ENCODE data around the gene NTSR1. TPM values are rescaled to one million over a fixed set of nuclear protein-coding genes. Genes with fewer than 3 reads are reported as not detected.

Gene NTSR1
- total RNA-seq, 2 donors from 2014 or later: 0.74 TPM; not detected in 1

DNA sequence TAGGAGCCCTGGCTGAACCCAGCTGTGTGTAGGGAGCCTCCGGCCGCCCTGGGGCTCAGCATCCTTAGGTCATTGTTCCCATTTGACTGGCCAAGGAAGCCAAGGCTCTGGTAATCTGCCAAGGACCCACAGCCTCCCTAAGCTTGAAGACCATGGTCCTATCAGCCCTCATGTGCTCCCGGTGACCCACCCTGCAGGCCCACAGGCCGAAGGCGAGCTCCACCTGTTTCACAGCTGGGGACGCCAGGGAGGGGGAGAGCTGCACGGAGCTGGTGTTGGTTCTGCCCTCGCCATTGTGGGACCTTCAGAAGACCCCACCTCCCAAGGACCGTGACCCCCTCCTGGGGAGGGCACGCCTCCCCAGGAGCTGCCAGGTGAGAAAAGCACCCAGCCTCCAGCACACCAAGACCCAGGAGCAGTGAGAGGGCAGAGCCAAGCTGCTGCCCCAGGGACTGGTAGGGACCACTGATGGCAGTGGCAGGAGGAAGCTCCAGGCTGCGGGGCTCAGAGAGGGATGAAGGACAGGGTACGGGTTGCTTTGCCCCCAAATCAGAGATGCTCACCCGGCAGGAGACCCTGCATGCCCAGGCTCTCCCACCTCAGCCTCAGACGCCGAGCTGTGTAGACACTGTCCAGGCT, 56.9 kb downstream of the NTSR1 start:
- no peaks in the 10 kb centered on the region for H3K4me1 ChIP-seq (replicated peaks)
- DNase-seq (ENCODE audit: low spot score): no peak
- intact Hi-C loops (cut with DNase I): no loop called here
- peaks cover 6% of the 10 kb centered on the region for H3K27me3 ChIP-seq (replicated peaks; ENCODE audit: insufficient read depth)
- no peaks in the 10 kb centered on the region for H3K9me3 ChIP-seq
- H3K4me3 ChIP-seq: no peak overlapping the region
- TF ChIP-seq POLR2AphosphoS5 (IDR thresholded peaks at IDR 0.05) (no peak), POLR2A (IDR thresholded peaks at IDR 0.05) (no peak)
- TF ChIP-seq, protein P1, sequence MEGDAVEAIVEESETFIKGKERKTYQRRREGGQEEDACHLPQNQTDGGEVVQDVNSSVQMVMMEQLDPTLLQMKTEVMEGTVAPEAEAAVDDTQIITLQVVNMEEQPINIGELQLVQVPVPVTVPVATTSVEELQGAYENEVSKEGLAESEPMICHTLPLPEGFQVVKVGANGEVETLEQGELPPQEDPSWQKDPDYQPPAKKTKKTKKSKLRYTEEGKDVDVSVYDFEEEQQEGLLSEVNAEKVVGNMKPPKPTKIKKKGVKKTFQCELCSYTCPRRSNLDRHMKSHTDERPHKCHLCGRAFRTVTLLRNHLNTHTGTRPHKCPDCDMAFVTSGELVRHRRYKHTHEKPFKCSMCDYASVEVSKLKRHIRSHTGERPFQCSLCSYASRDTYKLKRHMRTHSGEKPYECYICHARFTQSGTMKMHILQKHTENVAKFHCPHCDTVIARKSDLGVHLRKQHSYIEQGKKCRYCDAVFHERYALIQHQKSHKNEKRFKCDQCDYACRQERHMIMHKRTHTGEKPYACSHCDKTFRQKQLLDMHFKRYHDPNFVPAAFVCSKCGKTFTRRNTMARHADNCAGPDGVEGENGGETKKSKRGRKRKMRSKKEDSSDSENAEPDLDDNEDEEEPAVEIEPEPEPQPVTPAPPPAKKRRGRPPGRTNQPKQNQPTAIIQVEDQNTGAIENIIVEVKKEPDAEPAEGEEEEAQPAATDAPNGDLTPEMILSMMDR (IDR thresholded peaks at IDR 0.05): no peak
- 93% methylated on average over 10 of the region's 15 CpGs for WGBS
- no peak overlapping the region for H3K27ac ChIP-seq
- H3K36me3 ChIP-seq: no peaks in the 10 kb centered on the region

GRCh38 chr20:62766071-62766450, 57.4 kb downstream of the NTSR1 start:
- intact Hi-C loops (cut with DNase I): no loop called here

DNA sequence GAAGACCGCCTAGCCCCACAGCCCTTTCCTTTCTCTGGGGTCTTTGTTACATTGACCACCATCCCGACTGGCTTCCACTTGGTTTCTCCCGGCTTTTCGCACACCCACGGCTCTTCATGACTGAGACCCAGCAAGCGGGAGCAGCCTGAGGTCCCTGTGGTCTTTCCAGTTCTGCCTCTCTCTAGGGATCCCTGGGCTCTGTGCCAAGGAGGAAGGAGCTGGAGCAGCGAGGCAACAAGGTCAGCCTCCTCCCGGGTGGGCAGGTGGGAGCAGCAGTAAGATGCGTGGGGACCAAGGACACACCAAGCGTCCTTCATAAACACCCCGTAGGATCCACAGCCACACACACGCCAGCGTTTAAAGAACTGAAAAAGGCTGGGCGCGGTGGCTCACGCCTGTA, 58.1 kb downstream of the NTSR1 start:
- 54% methylated on average over 16 of the region's 16 CpGs for WGBS
- DNase-seq (ENCODE audit: low spot score): peak; percentile 35
- H3K4me3 ChIP-seq: no peak overlapping the region
- intact Hi-C loops (cut with DNase I): no loop called here
- TF ChIP-seq POLR2A (IDR thresholded peaks at IDR 0.05): no peak
- TF ChIP-seq POLR2AphosphoS5 (IDR thresholded peaks at IDR 0.05): no peak
- TF ChIP-seq, protein P1 (IDR thresholded peaks at IDR 0.05): no peak
- no peaks in the 10 kb centered on the region for H3K4me1 ChIP-seq (replicated peaks)
- H3K27me3 ChIP-seq (replicated peaks; ENCODE audit: insufficient read depth): peaks cover 6% of the 10 kb centered on the region
- H3K36me3 ChIP-seq: no peaks in the 10 kb centered on the region
- H3K9me3 ChIP-seq: no peaks in the 10 kb centered on the region
- H3K27ac ChIP-seq: no peak overlapping the region

More at GRCh38 chr20:62766071-62766450, 57.4 kb downstream of the NTSR1 start:
- no peak for TF ChIP-seq POLR2A (IDR thresholded peaks at IDR 0.05)
- TF ChIP-seq, protein P1 (IDR thresholded peaks at IDR 0.05): no peak
- TF ChIP-seq POLR2AphosphoS5 (IDR thresholded peaks at IDR 0.05): no peak
- Histone ChIP-seq H3K27me3 (replicated peaks; ENCODE audit: insufficient read depth) (peaks cover 6% of the 10 kb centered on the region), H3K4me3 (no peak overlapping the region), H3K9me3 (no peaks in the 10 kb centered on the region), H3K36me3 (no peaks in the 10 kb centered on the region), H3K4me1 (replicated peaks) (no peaks in the 10 kb centered on the region), H3K27ac (no peak overlapping the region)
- WGBS: 43% methylated on average over 10 of the region's 10 CpGs
- no peak for DNase-seq (ENCODE audit: low spot score)

DNA sequence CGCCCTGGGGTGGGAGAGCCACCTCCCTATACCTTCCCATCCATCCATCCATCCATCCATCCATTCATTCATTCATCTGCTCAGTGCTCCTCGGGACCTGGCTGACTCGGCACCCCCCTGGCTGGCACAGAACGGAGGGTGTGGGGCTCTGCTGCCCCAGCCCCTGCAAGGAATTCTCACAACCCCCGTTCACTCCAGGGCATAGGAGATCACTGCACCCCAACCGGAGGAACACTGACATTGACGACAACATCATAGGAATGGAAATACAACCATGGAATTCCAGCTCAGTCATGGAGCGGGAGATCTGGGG, 59.6 kb downstream of the NTSR1 start:
- no peak overlapping the region for H3K4me3 ChIP-seq
- no peak overlapping the region for H3K27ac ChIP-seq
- H3K27me3 ChIP-seq (replicated peaks; ENCODE audit: insufficient read depth): peaks cover 6% of the 10 kb centered on the region
- no peaks in the 10 kb centered on the region for H3K9me3 ChIP-seq
- H3K36me3 ChIP-seq: no peaks in the 10 kb centered on the region
- 74% methylated on average over 8 of the region's 8 CpGs for WGBS
- intact Hi-C loops (cut with DNase I): no loop called here
- H3K4me1 ChIP-seq (replicated peaks): no peaks in the 10 kb centered on the region
- DNase-seq (ENCODE audit: low spot score): no peak
- TF ChIP-seq POLR2AphosphoS5 (IDR thresholded peaks at IDR 0.05) (no peak), POLR2A (IDR thresholded peaks at IDR 0.05) (no peak)
- TF ChIP-seq, protein P1 (IDR thresholded peaks at IDR 0.05): no peak

DNA sequence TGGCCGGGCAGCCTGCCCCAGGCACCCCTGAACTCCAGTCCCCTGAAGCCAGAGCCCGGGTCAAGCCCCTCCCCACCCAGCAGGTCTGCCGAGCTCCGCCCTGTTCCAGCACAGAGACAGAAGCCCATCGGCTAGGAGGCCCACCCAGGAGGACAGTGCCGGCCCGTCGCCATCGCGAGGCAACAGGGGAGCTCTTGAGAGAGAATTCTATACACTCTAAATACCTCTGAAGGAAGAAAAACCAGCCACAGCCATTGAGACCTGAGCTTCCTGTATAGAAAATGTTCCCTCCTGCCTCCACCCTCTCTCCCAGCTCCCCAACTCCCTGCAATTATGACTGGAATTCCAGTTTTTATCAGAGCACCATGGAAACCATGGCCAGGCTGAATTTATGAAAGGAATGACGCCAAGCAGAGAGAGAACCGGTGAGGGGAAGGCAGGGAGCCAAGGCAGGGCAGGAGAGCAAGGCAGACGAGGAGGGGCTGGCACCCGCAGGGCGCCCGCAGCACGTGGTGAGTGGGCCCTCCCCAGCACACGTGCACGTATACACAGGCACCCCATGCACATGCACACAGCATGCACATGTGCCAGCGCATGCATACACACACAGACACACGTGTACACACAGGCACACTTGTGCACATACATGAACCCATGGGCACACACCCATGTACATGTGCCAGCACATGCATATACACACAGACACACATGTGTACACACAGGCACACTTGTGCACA, 60.1 kb downstream of the NTSR1 start:
- intact Hi-C loops (cut with DNase I): no loop called here
- Histone ChIP-seq H3K27me3 (replicated peaks; ENCODE audit: insufficient read depth) (peaks cover 3% of the 10 kb centered on the region), H3K4me1 (replicated peaks) (no peaks in the 10 kb centered on the region), H3K36me3 (no peaks in the 10 kb centered on the region), H3K27ac (no peak overlapping the region), H3K4me3 (no peak overlapping the region), H3K9me3 (no peaks in the 10 kb centered on the region)
- no peak for TF ChIP-seq POLR2AphosphoS5 (IDR thresholded peaks at IDR 0.05)
- TF ChIP-seq POLR2A (IDR thresholded peaks at IDR 0.05): no peak
- TF ChIP-seq, protein P1 (IDR thresholded peaks at IDR 0.05): no peak
- 25% methylated on average over 21 of the region's 21 CpGs for WGBS
- no peak for DNase-seq (ENCODE audit: low spot score)
